Measurements from ENCODE around the gene SLX4.

- TF ChIP-seq CTCF (IDR thresholded peaks at IDR 0.05) = no peak
- TF ChIP-seq EP300 (IDR thresholded peaks at IDR 0.05) = no peak
- TF ChIP-seq POLR2A (IDR thresholded peaks at IDR 0.05) = no peak
Measured at GRCh38 chr16:3625331-3625730, 13.9 kb upstream of the SLX4 start.

Measured in stomach (tissue), 4 donors.